Activated CD4-positive, alpha-beta memory T cell treated with anti-CD3 and anti-CD28 coated beads for 36 hours (primary cell): Measurements from ENCODE around the gene FADS2. TPM values are rescaled to one million over a fixed set of nuclear protein-coding genes. Genes with fewer than 3 reads are reported as not detected.

ENCODE experiments used
- CTCF ChIA-PET: fragments of 350-600 bp; sonication (Branson Sonifier 250); formaldehyde crosslinking; loops from one replicate; lab custom pipeline; 2021; ENCODE audit warnings: antibody characterized with exemption, inconsistent platforms; lab: Charles Lee
- POLR2A ChIA-PET: fragments of 350-600 bp; sonication (Branson Sonifier 250); formaldehyde crosslinking; loops from one replicate; lab custom pipeline; 2021; ENCODE audit warnings: antibody characterized with exemption; lab: Charles Lee
- DNase-seq: peaks from one replicate; pipeline ENCODE4 v3.0.0-alpha.2; 2020
- H3K27ac Mint-ChIP-seq: one replicate; pipeline ENCODE4 v1.8.0; 2021; ENCODE audit warnings: mixed read lengths
- H3K27me3 Mint-ChIP-seq: one replicate; pipeline ENCODE4 v1.8.0; 2021; ENCODE audit warnings: mixed read lengths
- H3K36me3 Mint-ChIP-seq: one replicate; pipeline ENCODE4 v1.8.0; 2021; ENCODE audit warnings: mixed read lengths
- H3K4me1 Mint-ChIP-seq: one replicate; pipeline ENCODE4 v1.8.0; 2021; ENCODE audit warnings: low read depth, mixed read lengths
- H3K4me3 Mint-ChIP-seq: one replicate; pipeline ENCODE4 v1.8.0; 2021; ENCODE audit warnings: mild to moderate bottlenecking, mixed read lengths
- H3K9me3 Mint-ChIP-seq: one replicate; pipeline ENCODE4 v1.8.0; 2021; ENCODE audit warnings: mixed read lengths
- intact Hi-C: fragments of 100-400 bp; cut with micrococcal nuclease; formaldehyde crosslinking; loops from one replicate; pipeline ENCODE4 v1.15.1; 2023
- total RNA-seq, 2 experiments: library from RNA; stranded (reverse); gene quantifications; one replicate each; pipeline ENCODE4 v1.2.3, GENCODE V29; 2021

FADS2 gene
- total RNA-seq, 2 experiments from 2014 or later = 58.2 to 60.8 TPM

GRCh38 chr11:61896665-61897386 is 68.7 kb downstream of the FADS2 start:
- CTCF ChIA-PET = interaction anchor here (1.0 to 15.1 kb wide), 17 partner anchors 12 to 211 kb away, joined by 3 to 417 read pairs (median 9); partner anchors contain the start of gene BEST1
- no peak overlapping the region for H3K4me3 Mint-ChIP-seq
- intact Hi-C loops = loop anchor here (1.0 to 5.0 kb wide), 2 partner anchors 70 to 211 kb away; partner anchors contain the start of gene FTH1
- H3K9me3 Mint-ChIP-seq = no peaks in the 10 kb centered on the region
- H3K4me1 Mint-ChIP-seq = peaks cover 7% of the 10 kb centered on the region
- H3K27me3 Mint-ChIP-seq = no peaks in the 10 kb centered on the region
- no peak for DNase-seq
- H3K36me3 Mint-ChIP-seq = no peaks in the 10 kb centered on the region
- POLR2A ChIA-PET = no interaction called here
- no peak overlapping the region for H3K27ac Mint-ChIP-seq

GRCh38 chr11:61897387-61898246 is 69.5 kb downstream of the FADS2 start:
- POLR2A ChIA-PET = interaction anchor here (1.2 kb wide), 1 partner anchor 184 kb away, joined by 3 read pairs; no protein-coding TSS in a partner anchor
- CTCF ChIA-PET = interaction anchor here (0.7 to 15.1 kb wide), 39 partner anchors 9 to 435 kb away, joined by 3 to 417 read pairs (median 5); partner anchors contain the start of genes BEST1 and RAB3IL1
- H3K9me3 Mint-ChIP-seq = no peaks in the 10 kb centered on the region
- H3K36me3 Mint-ChIP-seq = no peaks in the 10 kb centered on the region
- intact Hi-C loops = loop anchor here (1.0 to 5.0 kb wide), 3 partner anchors 70 to 211 kb away; partner anchors contain the start of gene FTH1
- DNase-seq = peak; percentile 83
- H3K4me3 Mint-ChIP-seq = no peak overlapping the region
- peaks cover 7% of the 10 kb centered on the region for H3K4me1 Mint-ChIP-seq
- no peaks in the 10 kb centered on the region for H3K27me3 Mint-ChIP-seq
- no peak overlapping the region for H3K27ac Mint-ChIP-seq

GRCh38 chr11:61898247-61898582 is 70.1 kb downstream of the FADS2 start:
- no peak for DNase-seq
- H3K27me3 Mint-ChIP-seq = no peaks in the 10 kb centered on the region
- H3K9me3 Mint-ChIP-seq = no peaks in the 10 kb centered on the region
- peaks cover 7% of the 10 kb centered on the region for H3K4me1 Mint-ChIP-seq
- intact Hi-C loops = loop anchor here (2.0 to 5.0 kb wide), 2 partner anchors 69 to 101 kb away; partner anchors contain the start of gene FTH1
- H3K36me3 Mint-ChIP-seq = no peaks in the 10 kb centered on the region
- H3K27ac Mint-ChIP-seq = no peak overlapping the region
- CTCF ChIA-PET = interaction anchor here (0.7 to 15.1 kb wide), 42 partner anchors 9 to 435 kb away, joined by 3 to 417 read pairs (median 6); partner anchors contain the start of genes BEST1, FADS3, INCENP and RAB3IL1
- no peak overlapping the region for H3K4me3 Mint-ChIP-seq
- POLR2A ChIA-PET = interaction anchor here (1.2 kb wide), 1 partner anchor 183 kb away, joined by 3 read pairs; no protein-coding TSS in a partner anchor

GRCh38 chr11:61899146-61899841 is 71.2 kb downstream of the FADS2 start:
- H3K4me3 Mint-ChIP-seq = no peak overlapping the region
- H3K27ac Mint-ChIP-seq = no peak overlapping the region
- H3K9me3 Mint-ChIP-seq = no peaks in the 10 kb centered on the region
- peak; percentile 94 for DNase-seq
- no peaks in the 10 kb centered on the region for H3K36me3 Mint-ChIP-seq
- H3K27me3 Mint-ChIP-seq = no peaks in the 10 kb centered on the region
- peaks cover 7% of the 10 kb centered on the region for H3K4me1 Mint-ChIP-seq
- CTCF ChIA-PET = interaction anchor here (0.6 to 15.1 kb wide), 46 partner anchors 10 to 442 kb away, joined by 3 to 417 read pairs (median 5); partner anchors contain the start of genes BEST1, FADS3, INCENP and RAB3IL1
- intact Hi-C loops = loop anchor here (1.0 to 5.0 kb wide), 4 partner anchors 48 to 183 kb away; partner anchors contain the start of gene FTH1
- POLR2A ChIA-PET = interaction anchor here (1.2 kb wide), 1 partner anchor 182 kb away, joined by 3 read pairs; no protein-coding TSS in a partner anchor

- POLR2A ChIA-PET = no interaction called here
- no peaks in the 10 kb centered on the region for H3K27me3 Mint-ChIP-seq
Observed at GRCh38 chr11:61900251-61900650, 72.2 kb downstream of the FADS2 start.

GRCh38 chr11:61901397-61901796 is 73.3 kb downstream of the FADS2 start:
- Mint-ChIP-seq H3K36me3 (no peaks in the 10 kb centered on the region), H3K4me3 (no peak overlapping the region), H3K27me3 (no peaks in the 10 kb centered on the region), H3K27ac (no peak overlapping the region), H3K4me1 (peaks cover 7% of the 10 kb centered on the region), H3K9me3 (no peaks in the 10 kb centered on the region)
- CTCF ChIA-PET = interaction anchor here (0.8 to 15.1 kb wide), 6 partner anchors 12 to 206 kb away, joined by 3 to 417 read pairs (median 132); partner anchors contain the start of genes BEST1, FADS3 and RAB3IL1
- POLR2A ChIA-PET = no interaction called here
- no peak for DNase-seq
- intact Hi-C loops = no loop called here

More at GRCh38 chr11:61900251-61900650, 72.2 kb downstream of the FADS2 start:
- Mint-ChIP-seq H3K9me3 (no peaks in the 10 kb centered on the region), H3K4me1 (peaks cover 7% of the 10 kb centered on the region), H3K27ac (no peak overlapping the region), H3K36me3 (no peaks in the 10 kb centered on the region), H3K4me3 (no peak overlapping the region)
- DNase-seq = no peak
- intact Hi-C loops = no loop called here
- CTCF ChIA-PET = interaction anchor here (1.8 to 15.1 kb wide), 12 partner anchors 9 to 208 kb away, joined by 5 to 417 read pairs (median 26); partner anchors contain the start of genes BEST1, FADS3 and RAB3IL1

- Mint-ChIP-seq H3K4me3 (no peak overlapping the region), H3K36me3 (no peaks in the 10 kb centered on the region), H3K4me1 (peaks cover 7% of the 10 kb centered on the region), H3K27ac (no peak overlapping the region), H3K9me3 (no peaks in the 10 kb centered on the region), H3K27me3 (no peaks in the 10 kb centered on the region)
- ChIA-PET POLR2A (no interaction called here), CTCF (interaction anchor here (8.0 to 15.1 kb wide), 3 partner anchors 46 to 206 kb away, joined by 237 to 417 read pairs (median 277); partner anchors contain the start of gene BEST1)
- intact Hi-C loops = no loop called here
- no peak for DNase-seq
Observed at GRCh38 chr11:61902313-61902712, 74.2 kb downstream of the FADS2 start.

GRCh38 chr11:61903845-61904244 is 75.7 kb downstream of the FADS2 start:
- no peak overlapping the region for H3K27ac Mint-ChIP-seq

GRCh38 chr11:61904539-61905048 is 76.5 kb downstream of the FADS2 start:
- Mint-ChIP-seq H3K27me3 (no peaks in the 10 kb centered on the region), H3K27ac (no peak overlapping the region), H3K9me3 (no peaks in the 10 kb centered on the region), H3K36me3 (no peaks in the 10 kb centered on the region), H3K4me1 (peaks cover under 1% of the 10 kb centered on the region), H3K4me3 (no peak overlapping the region)
- ChIA-PET CTCF (interaction anchor here (1.0 to 15.1 kb wide), 3 partner anchors 23 to 203 kb away, joined by 4 to 417 read pairs (median 5); no protein-coding TSS in a partner anchor), POLR2A (interaction anchor here (0.6 kb wide), 1 partner anchor 172 kb away, joined by 3 read pairs; no protein-coding TSS in a partner anchor)
- intact Hi-C loops = no loop called here
- DNase-seq = peak; percentile 43

More at GRCh38 chr11:61903845-61904244, 75.7 kb downstream of the FADS2 start:
- H3K4me1 Mint-ChIP-seq = peaks cover 7% of the 10 kb centered on the region
- H3K4me3 Mint-ChIP-seq = no peak overlapping the region
- ChIA-PET CTCF (interaction anchor here (0.9 to 15.1 kb wide), 7 partner anchors 22 to 647 kb away, joined by 3 to 417 read pairs (median 5); partner anchors contain the start of gene BEST1), POLR2A (interaction anchor here (0.6 kb wide), 1 partner anchor 173 kb away, joined by 3 read pairs; no protein-coding TSS in a partner anchor)
- no peaks in the 10 kb centered on the region for H3K9me3 Mint-ChIP-seq
- no peaks in the 10 kb centered on the region for H3K36me3 Mint-ChIP-seq
- DNase-seq = no peak
- no peaks in the 10 kb centered on the region for H3K27me3 Mint-ChIP-seq
- intact Hi-C loops = no loop called here

GRCh38 chr11:61905067-61905696 is 77.1 kb downstream of the FADS2 start:
- CTCF ChIA-PET = interaction anchor here (1.0 to 15.1 kb wide), 2 partner anchors 178 to 203 kb away, joined by 4 to 417 read pairs; no protein-coding TSS in a partner anchor
- Mint-ChIP-seq H3K27ac (no peak overlapping the region), H3K27me3 (no peaks in the 10 kb centered on the region), H3K9me3 (no peaks in the 10 kb centered on the region), H3K4me3 (no peak overlapping the region), H3K36me3 (no peaks in the 10 kb centered on the region), H3K4me1 (no peaks in the 10 kb centered on the region)
- intact Hi-C loops = no loop called here
- POLR2A ChIA-PET = no interaction called here
- no peak for DNase-seq
